NCI-H2107 (cell line): ENCODE results near the gene C20orf173.

Source experiments
- DNase-seq: peaks from one replicate; lab custom pipeline; 2025; lab: John Stamatoyannopoulos, UW

Gene C20orf173

GRCh38 chr20:35506872-35507638, 22.4 kb downstream of the C20orf173 start:
- DNase-seq = no peak

DNA sequence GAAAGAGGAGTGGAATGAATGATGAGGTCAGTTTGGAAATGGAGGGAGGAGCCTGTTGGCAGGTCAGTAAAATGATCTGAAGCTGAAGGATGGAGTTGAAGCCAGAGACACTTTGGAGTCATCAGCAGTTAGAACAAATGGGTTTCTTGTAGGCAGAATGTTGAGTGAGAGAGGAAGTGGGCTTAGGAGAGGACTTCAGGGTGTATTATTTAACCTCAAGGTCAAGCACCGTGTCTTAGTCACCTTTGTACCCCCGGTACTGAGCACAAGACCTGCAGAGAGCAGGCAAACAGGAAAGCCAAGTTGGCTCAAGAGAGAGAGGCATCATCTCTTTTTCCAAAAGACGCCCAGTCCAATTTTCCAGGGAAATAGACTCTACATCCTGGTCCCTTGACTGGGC, 23.3 kb downstream of the C20orf173 start:
- DNase-seq = no peak

DNA sequence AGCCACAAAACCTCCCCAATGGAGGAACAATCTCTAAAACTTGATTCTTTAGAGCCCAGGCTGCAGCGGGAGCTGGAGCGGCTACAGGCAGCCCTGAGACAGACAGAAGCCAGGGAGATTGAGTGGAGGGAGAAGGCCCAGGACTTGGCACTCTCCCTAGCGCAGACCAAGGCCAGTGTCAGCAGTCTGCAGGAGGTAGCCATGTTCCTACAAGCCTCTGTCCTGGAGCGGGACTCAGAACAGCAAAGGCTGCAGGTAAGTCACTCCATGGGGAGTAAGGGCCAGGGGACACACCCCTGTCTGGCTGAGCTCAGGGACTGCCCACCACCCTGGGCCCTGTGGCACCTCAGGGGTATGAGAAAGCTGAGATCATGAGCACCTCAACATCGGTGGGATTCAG, 24.7 kb downstream of the C20orf173 start:
- DNase-seq = no peak

GRCh38 chr20:35503841-35504561, 25.5 kb downstream of the C20orf173 start:
- DNase-seq = no peak

- no peak for DNase-seq
Measured at GRCh38 chr20:35503281-35503680, 26.2 kb downstream of the C20orf173 start.

DNA sequence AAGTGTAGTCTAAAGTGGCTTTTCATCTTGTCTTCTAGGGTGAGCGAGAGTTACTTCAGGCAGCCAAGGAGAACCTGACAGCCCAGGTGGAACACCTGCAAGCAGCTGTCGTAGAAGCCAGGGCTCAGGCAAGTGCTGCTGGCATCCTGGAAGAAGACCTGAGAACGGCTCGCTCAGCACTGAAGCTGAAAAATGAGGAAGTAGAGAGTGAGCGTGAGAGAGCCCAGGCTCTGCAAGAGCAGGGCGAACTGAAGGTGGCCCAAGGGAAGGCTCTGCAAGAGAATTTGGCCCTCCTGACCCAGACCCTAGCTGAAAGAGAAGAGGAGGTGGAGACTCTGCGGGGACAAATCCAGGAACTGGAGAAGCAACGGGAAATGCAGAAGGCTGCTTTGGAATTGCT, 27.1 kb downstream of the C20orf173 start:
- no peak for DNase-seq

- no peak for DNase-seq
Measured at GRCh38 chr20:35499271-35499670, 30.2 kb downstream of the C20orf173 start.

GRCh38 chr20:35497780-35498189, 31.7 kb downstream of the C20orf173 start:
- DNase-seq = no peak

GRCh38 chr20:35497320-35497719, 32.1 kb downstream of the C20orf173 start:
- no peak for DNase-seq

- no peak for DNase-seq
Measured at GRCh38 chr20:35496481-35496880, 33.0 kb downstream of the C20orf173 start.

DNA sequence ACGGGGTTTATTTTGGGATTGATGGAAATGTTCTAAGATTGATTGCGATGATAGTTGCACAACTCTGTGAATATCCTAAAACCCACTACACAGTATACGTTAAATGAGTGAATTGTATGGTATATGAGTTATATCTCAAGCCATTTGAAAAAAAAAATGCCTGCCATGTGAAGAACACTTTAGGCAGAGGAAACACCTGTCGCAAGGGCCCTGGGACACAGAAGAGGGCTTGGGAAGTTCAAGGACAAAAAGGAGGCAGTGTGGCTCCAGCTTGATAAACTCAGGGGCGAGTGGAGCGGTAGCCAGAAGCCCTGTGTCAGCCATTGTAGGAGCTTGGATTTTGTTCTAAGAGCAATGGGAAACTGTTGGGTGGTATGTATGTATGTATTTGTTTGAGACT, 37.1 kb downstream of the C20orf173 start:
- DNase-seq = no peak

DNA sequence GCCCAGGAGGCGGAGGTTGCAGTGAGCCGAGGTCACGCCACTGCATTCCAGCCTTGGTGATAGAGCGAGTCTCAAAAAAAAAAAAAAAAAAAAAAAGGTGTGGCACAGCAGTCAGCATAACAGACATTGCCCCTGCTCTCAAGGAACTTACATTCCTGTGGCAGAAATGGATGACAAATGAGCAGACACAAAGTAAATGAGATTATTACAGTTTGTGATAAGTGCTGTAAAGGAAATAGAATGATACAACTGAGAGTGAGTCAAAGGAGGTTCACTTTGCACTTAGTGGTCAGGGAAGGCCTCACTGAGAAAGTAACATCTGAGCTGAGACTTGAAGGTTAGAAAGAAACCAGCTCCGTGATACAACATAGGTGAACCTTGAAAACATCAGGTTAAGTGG, 37.6 kb downstream of the C20orf173 start:
- no peak for DNase-seq

DNA sequence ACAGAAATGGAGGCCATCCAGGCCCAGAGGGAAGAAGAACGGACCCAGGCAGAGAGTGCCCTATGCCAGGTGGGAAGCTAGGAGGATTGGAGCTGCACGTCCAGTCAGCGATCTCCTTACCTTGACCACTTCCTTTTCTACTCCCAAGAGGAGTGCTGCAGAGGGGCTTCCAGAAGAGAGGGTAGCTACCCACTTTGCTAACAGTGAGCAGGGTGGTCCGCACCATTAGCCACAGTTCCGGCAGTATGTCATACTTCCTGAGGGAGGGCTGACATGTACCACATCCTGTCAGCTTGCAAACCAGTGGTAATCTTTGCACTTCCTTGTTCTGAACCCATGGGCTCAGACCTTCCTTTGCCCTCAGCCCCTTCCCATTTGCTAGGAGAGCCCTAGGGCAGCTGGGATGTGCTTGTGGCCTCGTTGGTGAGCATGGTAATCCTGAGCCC, 38.7 kb downstream of the C20orf173 start:
- no peak for DNase-seq

DNA sequence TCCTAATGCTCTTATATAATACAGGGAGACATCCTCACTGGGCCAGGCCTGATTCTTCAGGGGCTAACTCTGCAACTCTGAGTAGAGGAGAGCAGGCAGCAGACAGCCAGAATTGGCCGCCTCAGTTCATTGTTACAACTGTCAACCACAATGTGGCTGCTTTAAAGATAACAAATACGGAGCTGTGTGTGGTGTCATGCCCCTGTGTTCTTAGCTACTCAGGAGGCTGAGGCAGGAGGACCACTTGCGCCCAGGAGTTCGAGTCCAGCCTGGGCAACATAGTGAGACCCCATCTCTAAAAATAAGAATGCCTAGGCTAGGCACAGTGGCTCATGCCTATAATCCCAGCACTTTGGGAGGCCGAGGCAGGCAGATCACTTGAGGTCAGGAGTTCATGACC, 39.7 kb downstream of the C20orf173 start:
- DNase-seq = no peak

- no peak for DNase-seq
Measured at GRCh38 chr20:35487479-35487878, 42.0 kb downstream of the C20orf173 start.

- no peak for DNase-seq
Measured at GRCh38 chr20:35479798-35480197, 49.7 kb downstream of the C20orf173 start.

- DNase-seq = no peak
Measured at GRCh38 chr20:35478804-35479472, 50.5 kb downstream of the C20orf173 start.
